ENCODE data around the gene ADAMTS9.

GRCh38 chr3:64675687-64676247 is 12.0 kb downstream of the ADAMTS9 start:
- TF ChIP-seq POLR2A (IDR thresholded peaks at IDR 0.05; ENCODE audit: low read depth, low read length), result no peak
- TF ChIP-seq TAF1 (IDR thresholded peaks at IDR 0.05; ENCODE audit: borderline replicate concordance, low read depth, low read length), result no peak
- no peak for TF ChIP-seq POLR2AphosphoS5 (IDR thresholded peaks at IDR 0.05; ENCODE audit: low read depth, low read length)
